Measurements from ENCODE around the gene YPEL2. TPM values are rescaled to one million over a fixed set of nuclear protein-coding genes. Genes with fewer than 3 reads are reported as not detected.

The YPEL2 gene
- polyA plus RNA-seq, 2 of the 4 experiments (the other 2 are of a cell fraction): 5.4 to 8.2 TPM

- ATAC-seq (no peak), DNase-seq (ENCODE audit: low read depth in 1 of 2, low spot score in 1 of 2) (no peak), FAIRE-seq (no peak)
- WGBS (ENCODE audit: missing lambda C conversion rate): 80% methylated on average over 3 of the region's 3 CpGs
- CTCF ChIA-PET: interaction anchor here (0.6 to 19.4 kb wide), 8 partner anchors 7 to 1257 kb away, joined by 3 to 385 read pairs (median 6); no protein-coding TSS in a partner anchor
- Histone ChIP-seq H3K9me3 (no peaks in the 10 kb centered on the region), H3K4me1 (peaks cover 10% of the 10 kb centered on the region), H3K4me2 (no peak overlapping the region; the same call in 2 of the 3 replicates), H3K27ac (no peak overlapping the region), H3K4me3 (no peak overlapping the region)
- no peak for TF ChIP-seq ZNF302 (CRISPR knock-in tag; IDR thresholded peaks at IDR 0.05)
- TF ChIP-seq GATA3 (IDR thresholded peaks at IDR 0.05; ENCODE audit: borderline replicate concordance): no peak
- TF ChIP-seq MAZ (IDR thresholded peaks at IDR 0.05; ENCODE audit: borderline replicate concordance, low read depth, low read length): no peak
- TF ChIP-seq ZFP36 (IDR thresholded peaks at IDR 0.05; ENCODE audit: borderline replicate concordance, partially characterized antibody): no peak
- no peak for TF ChIP-seq POLR2A (IDR thresholded peaks at IDR 0.05; ENCODE audit: low read length)
- no peak for TF ChIP-seq BCL3 (IDR thresholded peaks at IDR 0.05)
- TF ChIP-seq NPAS2 (CRISPR knock-in tag; IDR thresholded peaks at IDR 0.05; ENCODE audit: borderline replicate concordance): no peak
- TF ChIP-seq NFE2L2 (conservative IDR thresholded peaks at IDR 0.05; ENCODE audit: low read length): no peak
- no peak for TF ChIP-seq JUNB (IDR thresholded peaks at IDR 0.05)
- POLR2A ChIA-PET: no interaction called here
Measured at GRCh38 chr17:59434429-59434828, 103.0 kb downstream of the YPEL2 start.

- Histone ChIP-seq H3K4me3 (peak overlapping the region; percentile 25; the same call in 1 of the 3 replicates), H3K4me1 (peaks cover 10% of the 10 kb centered on the region), H3K4me2 (peak overlapping the region; percentile 80), H3K27ac (peak overlapping the region in 1 of 2 experiments; percentile 13; a peak in 1 of 6 replicates), H3K9me3 (no peaks in the 10 kb centered on the region)
- ATAC-seq (peak; percentile 26 to 36; a peak in 4 of 6 replicates), DNase-seq (ENCODE audit: low read depth in 1 of 2, low spot score in 1 of 2) (no peak), FAIRE-seq (no peak)
- 6% methylated on average over 2 of the region's 2 CpGs for WGBS (ENCODE audit: missing lambda C conversion rate)
- TF ChIP-seq BHLHE40 (IDR thresholded peaks at IDR 0.05; ENCODE audit: low read depth, low read length) (no peak), RNF2 (IDR thresholded peaks at IDR 0.05; ENCODE audit: borderline replicate concordance, low read depth) (no peak), GATA3 (IDR thresholded peaks at IDR 0.05; ENCODE audit: borderline replicate concordance) (peak; percentile 29; the same call in 1 of the 2 replicates), POLR2A (IDR thresholded peaks at IDR 0.05; ENCODE audit: low read length) (no peak), MYC (IDR thresholded peaks at IDR 0.05; ENCODE audit: borderline replicate concordance, low read length) (no peak), MAZ (IDR thresholded peaks at IDR 0.05; ENCODE audit: borderline replicate concordance, low read depth, low read length) (no peak), POLR2AphosphoS2 (conservative IDR thresholded peaks at IDR 0.05; ENCODE audit: low read length) (no peak), CEBPB (IDR thresholded peaks at IDR 0.05) (peak; percentile 75 to 93; a peak in 3 of 4 replicates), HOXA7 (CRISPR knock-in tag; IDR thresholded peaks at IDR 0.05) (no peak), ZSCAN20 (CRISPR knock-in tag; IDR thresholded peaks at IDR 0.05) (no peak), ZC3H11A (IDR thresholded peaks at IDR 0.05) (no peak), RFX5 (IDR thresholded peaks at IDR 0.05) (no peak), PHF8 (IDR thresholded peaks at IDR 0.05; ENCODE audit: borderline replicate concordance, low read depth) (no peak), CBX8 (IDR thresholded peaks at IDR 0.05) (no peak), ZFP36 (IDR thresholded peaks at IDR 0.05; ENCODE audit: borderline replicate concordance, partially characterized antibody) (no peak), ESRRA (IDR thresholded peaks at IDR 0.05; ENCODE audit: borderline replicate concordance, low read length) (no peak), MAFK (IDR thresholded peaks at IDR 0.05; ENCODE audit: partially characterized antibody) (peak; percentile 86), FOSB (CRISPR knock-in tag; IDR thresholded peaks at IDR 0.05) (no peak), HMGXB4 (CRISPR knock-in tag; IDR thresholded peaks at IDR 0.05; ENCODE audit: borderline replicate concordance) (no peak), FOSL2 (IDR thresholded peaks at IDR 0.05) (no peak), FOSL2 (CRISPR knock-in tag; IDR thresholded peaks at IDR 0.05) (peak; percentile 67), TFCP2L1 (CRISPR knock-in tag; IDR thresholded peaks at IDR 0.05) (no peak), JUNB (IDR thresholded peaks at IDR 0.05) (peak; percentile 36; the same call in 1 of the 2 replicates), NFE2L2 (conservative IDR thresholded peaks at IDR 0.05; ENCODE audit: low read length) (no peak), PBX3 (IDR thresholded peaks at IDR 0.05) (no peak), KDM5A (IDR thresholded peaks at IDR 0.05) (no peak)
- ChIA-PET POLR2A (no interaction called here), CTCF (interaction anchor here (0.6 to 19.4 kb wide), 10 partner anchors 8 to 1258 kb away, joined by 3 to 385 read pairs (median 4); no protein-coding TSS in a partner anchor)
Measured at GRCh38 chr17:59435238-59435637, 103.8 kb downstream of the YPEL2 start.

Data from A549 (cell line).